Transverse colon (tissue), 3 donors: Measurements from ENCODE around the gene PLPP2.
"Not testable (repeated sequence)": the region's sequence is repeated elsewhere in the genome, so short reads cannot be mapped to it uniquely, and the experiment has no call there.

ENCODE experiments used
- EP300 ChIP-seq: sonication (generic); formaldehyde crosslinking; IDR thresholded peaks from one replicate; pipeline ENCODE4 v1.6.1; 2017; ENCODE audit warnings: antibody characterized with exemption, low read depth
- TF ChIP-seq, protein P1 (sequence below), 5 experiments: fragments of 200-600 bp in 3 of 5; fragments of 450-650 bp in 2 of 5; sonication (generic) in 3 of 5; IDR thresholded peaks; 1 replicate in 2 of 5; 2 replicates in 3 of 5; pipeline ENCODE4 v1.5.1; 2016 to 2017; ENCODE audit warnings: antibody characterized with exemption in 5 of 5, inconsistent platforms in 3 of 5, mild to moderate bottlenecking in 2 of 5, moderate library complexity in 1 of 5

GRCh38 chr19:252421-253186, 38.6 kb downstream of the PLPP2 start:
- TF ChIP-seq, protein P1, sequence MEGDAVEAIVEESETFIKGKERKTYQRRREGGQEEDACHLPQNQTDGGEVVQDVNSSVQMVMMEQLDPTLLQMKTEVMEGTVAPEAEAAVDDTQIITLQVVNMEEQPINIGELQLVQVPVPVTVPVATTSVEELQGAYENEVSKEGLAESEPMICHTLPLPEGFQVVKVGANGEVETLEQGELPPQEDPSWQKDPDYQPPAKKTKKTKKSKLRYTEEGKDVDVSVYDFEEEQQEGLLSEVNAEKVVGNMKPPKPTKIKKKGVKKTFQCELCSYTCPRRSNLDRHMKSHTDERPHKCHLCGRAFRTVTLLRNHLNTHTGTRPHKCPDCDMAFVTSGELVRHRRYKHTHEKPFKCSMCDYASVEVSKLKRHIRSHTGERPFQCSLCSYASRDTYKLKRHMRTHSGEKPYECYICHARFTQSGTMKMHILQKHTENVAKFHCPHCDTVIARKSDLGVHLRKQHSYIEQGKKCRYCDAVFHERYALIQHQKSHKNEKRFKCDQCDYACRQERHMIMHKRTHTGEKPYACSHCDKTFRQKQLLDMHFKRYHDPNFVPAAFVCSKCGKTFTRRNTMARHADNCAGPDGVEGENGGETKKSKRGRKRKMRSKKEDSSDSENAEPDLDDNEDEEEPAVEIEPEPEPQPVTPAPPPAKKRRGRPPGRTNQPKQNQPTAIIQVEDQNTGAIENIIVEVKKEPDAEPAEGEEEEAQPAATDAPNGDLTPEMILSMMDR (IDR thresholded peaks at IDR 0.05), result not testable (repeated sequence)
- TF ChIP-seq EP300, result not testable (repeated sequence)
